OCI-M2 (cell line): ENCODE measurements around the gene TJAP1.

Experiments used
- DNase-seq: peaks from one replicate; lab custom pipeline; 2025; ENCODE audit not compliant: unreplicated experiment; lab: John Stamatoyannopoulos, UW

Gene TJAP1, protein sequence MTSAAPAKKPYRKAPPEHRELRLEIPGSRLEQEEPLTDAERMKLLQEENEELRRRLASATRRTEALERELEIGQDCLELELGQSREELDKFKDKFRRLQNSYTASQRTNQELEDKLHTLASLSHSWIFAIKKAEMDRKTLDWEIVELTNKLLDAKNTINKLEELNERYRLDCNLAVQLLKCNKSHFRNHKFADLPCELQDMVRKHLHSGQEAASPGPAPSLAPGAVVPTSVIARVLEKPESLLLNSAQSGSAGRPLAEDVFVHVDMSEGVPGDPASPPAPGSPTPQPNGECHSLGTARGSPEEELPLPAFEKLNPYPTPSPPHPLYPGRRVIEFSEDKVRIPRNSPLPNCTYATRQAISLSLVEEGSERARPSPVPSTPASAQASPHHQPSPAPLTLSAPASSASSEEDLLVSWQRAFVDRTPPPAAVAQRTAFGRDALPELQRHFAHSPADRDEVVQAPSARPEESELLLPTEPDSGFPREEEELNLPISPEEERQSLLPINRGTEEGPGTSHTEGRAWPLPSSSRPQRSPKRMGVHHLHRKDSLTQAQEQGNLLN

DNA sequence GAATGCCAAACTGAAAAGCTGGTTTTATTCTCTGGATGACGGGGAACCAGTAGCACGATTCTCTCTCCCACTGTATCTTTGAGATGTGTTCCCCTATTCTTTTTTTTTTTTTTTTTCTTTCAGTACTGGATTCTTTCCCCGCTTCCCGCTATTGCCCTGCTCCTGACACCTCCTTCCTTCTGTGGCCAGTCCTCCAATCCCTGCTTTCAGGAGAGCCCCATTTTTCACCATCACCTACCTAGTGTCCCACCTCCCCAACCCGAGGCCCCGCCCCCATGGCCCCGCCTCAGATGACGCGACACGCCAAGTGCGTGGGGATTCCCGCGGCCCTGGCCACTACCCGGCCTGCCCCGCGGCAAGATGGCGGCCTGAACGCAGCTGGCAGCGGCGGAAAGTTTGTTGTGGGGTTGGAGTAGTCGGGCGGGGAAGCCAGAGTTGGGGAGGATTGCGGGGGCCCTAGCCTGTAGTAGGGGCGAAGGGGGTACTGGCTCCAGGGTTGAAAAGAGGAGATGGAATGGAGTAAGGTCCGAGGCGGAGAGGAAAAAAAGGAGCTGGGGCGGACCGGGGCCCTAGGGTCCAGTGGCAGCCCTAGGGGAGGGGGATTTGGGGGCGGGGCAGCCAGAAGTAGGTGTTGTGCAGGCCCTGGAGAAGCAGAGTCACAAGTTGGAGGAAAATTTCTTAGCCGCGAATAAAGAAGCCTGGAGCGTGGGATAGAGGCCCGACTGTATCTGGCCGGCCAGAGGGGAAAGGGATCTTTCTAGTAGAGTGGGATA lies at the start of gene TJAP1:
Gene TJAP1 (plus strand): TSS at position 336 of the 773 bp plus-strand sequence. CDS start 21,432 bp downstream, outside the sequence.
- peak; percentile 39 for DNase-seq

DNA sequence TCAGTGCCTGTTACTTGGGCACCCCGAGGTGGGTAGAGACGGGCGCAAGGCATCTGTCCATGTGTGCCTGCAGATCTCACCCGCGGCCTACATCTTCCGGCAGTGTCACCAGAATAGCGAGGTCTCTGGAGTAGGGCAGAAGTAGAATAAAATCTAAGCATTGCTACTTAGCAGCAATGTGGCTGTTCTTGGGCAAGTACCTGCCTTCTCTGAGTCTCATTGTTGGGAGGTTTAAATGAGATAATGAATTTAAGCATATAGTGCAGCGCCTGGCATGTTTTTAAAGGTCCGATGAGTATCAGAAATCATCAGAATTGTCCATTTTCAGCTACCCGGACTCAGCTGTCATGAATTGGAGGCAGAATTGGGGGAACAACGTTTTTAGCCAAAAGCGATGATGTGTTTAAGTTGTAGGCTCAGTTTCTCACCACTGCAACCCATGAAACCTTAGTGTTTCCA lies 49.2 kb upstream of the TJAP1 start:
- DNase-seq: no peak

DNA sequence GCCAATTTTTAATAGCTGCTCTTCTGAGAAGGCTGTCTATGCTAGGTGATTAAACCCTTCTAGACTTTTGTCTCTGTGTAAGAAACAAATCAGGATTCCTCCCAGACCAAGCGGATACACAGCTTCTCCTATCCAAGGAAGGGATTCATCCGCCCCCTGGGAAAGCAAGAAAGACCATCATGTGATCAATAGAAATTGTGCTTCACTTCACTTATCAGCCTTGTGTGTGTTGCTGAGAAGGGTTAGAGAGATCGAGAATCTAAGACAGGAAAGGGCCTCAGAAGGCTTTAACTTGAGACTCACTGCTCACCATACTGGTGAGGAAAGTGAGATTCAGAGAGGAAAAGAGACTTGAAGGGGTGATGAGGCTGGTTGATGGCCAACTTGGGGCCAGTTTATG lies 48.5 kb upstream of the TJAP1 start:
- no peak for DNase-seq

DNA sequence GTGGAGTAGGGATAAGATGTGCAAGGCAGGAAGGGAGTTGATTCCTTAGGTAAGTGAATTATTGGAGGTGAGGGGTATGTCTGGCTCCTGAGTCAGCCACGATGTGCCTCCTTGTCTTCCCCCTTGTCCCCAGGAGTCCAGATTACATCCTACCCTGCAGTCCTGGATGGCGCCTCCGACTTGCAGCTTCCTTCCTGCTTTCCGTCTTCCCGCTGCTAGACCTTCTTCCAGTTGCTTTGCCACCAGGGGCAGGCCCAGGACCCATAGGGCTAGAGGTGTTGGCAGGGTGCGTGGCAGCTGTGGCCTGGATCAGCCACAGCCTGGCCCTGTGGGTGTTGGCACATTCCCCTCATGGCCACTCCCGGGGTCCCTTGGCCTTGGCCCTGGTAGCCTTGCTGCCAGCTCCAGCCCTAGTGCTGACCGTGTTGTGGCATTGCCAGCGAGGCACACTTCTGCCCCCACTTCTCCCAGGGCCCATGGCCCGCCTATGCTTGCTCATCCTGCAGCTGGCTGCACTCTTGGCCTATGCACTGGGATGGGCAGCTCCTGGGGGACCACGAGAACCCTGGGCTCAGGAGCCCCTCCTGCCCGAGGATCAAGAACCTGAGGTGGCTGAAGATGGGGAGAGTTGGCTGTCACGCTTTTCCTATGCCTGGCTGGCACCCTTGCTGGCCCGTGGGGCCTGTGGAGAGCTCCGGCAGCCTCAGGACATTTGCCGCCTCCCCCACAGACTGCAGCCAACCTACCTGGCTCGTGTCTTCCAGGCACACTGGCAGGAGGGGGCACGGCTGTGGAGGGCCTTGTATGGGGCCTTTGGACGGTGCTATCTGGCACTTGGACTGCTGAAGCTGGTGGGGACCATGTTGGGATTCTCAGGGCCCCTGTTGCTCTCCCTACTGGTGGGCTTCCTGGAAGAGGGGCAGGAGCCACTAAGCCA lies 45.1 kb upstream of the TJAP1 start:
- no peak for DNase-seq

DNA sequence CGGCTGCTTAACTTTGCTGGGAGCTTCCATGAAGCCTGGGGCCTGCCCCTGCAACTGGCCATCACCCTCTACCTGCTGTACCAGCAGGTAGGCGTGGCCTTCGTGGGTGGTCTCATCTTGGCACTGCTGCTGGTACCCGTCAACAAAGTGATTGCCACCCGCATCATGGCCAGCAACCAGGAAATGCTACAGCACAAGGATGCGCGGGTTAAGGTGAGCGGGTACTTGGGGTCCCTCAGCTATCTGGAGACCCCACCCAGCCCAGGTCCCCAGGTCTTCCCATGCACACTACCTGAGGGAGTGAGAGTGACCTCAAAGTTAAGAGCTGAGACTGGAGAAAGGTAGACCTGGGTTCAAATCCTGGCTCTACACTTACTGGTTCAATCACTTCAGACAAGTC lies 44.2 kb upstream of the TJAP1 start:
- no peak for DNase-seq

DNA sequence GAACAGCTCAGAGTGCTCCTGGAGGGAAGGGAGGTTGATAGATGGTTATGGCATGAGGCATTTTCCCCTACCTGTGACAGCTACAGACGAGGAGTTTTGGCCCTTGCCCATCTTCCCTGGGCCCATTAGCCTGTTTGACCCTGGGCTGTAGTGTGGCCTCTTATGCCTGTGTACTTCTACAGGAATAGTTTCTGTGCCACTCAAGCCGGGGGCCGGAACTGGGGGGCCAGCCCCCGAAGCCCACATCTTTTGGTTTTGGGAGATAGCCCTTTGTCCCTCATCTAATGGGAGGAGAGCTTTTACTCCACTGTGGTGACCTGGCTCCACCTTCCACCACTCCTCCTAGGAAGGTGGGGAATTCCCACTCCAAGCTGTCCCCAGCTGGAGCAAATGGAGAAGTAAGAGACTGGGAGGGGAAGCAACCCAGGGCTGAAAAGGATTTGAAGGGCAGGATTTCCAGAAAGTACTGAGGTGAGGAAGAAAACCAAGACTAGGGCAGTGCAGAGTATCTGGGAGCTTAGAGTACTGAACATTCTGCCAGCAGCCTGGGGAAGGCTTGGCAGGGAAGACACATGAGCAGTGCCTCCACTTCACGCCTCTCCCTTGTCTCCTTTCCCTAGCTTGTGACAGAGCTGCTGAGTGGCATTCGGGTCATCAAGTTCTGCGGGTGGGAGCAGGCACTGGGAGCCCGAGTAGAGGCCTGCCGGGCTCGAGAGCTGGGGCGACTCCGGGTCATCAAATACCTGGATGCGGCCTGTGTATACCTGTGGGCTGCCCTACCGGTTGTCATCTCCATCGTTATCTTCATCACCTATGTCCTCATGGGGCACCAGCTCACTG lies 43.1 kb upstream of the TJAP1 start:
- DNase-seq: no peak

DNA sequence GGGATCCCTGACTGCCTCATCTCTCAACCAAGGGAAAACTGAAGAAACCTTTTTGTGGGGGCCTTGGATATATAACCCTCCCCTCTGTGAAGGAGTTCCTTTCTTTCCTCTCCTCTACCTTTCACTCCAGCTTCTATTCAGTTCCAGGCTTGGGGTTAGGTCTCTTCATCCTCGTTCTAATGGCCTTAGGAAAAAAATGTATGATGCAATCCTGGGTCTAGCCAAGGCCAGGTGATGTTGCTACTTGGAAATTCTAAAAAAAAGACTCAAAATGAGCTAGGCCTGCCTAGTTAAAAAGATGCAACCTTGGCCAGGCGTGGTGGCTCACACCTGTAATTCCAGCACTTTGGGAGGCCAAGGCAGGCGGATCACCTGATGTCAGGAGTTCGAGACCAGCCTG lies 42.4 kb upstream of the TJAP1 start:
- DNase-seq: no peak

DNA sequence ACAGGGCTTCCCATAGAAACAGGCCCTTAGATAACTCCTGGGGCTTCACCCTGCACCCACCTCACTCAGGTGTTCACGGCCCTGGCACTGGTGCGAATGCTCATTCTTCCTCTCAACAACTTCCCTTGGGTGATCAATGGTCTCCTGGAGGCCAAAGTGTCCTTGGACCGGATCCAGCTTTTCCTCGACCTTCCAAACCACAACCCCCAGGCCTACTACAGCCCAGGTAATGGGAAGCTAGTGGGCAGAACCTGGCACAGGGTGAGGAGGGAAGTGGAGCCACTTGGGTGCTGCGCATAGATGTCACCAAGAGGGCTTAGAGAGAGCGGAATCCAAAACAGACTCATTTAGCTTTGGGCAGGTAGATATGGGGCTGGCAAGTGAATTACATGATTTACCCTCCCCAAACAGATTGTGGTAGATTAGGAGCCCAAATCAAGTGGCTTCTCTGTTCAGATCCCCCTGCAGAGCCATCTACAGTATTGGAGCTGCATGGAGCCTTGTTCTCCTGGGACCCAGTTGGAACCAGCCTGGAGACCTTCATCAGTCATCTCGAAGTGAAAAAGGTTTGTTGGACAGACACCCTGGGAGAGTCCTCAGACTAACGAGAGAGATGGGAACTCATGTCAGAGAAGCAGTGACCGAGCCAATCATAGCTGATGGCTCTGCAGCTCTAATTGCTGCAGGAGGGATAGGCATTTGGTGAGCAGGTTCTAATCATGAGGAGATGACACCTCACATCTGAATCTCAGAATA lies 41.5 kb upstream of the TJAP1 start:
- no peak for DNase-seq

DNA sequence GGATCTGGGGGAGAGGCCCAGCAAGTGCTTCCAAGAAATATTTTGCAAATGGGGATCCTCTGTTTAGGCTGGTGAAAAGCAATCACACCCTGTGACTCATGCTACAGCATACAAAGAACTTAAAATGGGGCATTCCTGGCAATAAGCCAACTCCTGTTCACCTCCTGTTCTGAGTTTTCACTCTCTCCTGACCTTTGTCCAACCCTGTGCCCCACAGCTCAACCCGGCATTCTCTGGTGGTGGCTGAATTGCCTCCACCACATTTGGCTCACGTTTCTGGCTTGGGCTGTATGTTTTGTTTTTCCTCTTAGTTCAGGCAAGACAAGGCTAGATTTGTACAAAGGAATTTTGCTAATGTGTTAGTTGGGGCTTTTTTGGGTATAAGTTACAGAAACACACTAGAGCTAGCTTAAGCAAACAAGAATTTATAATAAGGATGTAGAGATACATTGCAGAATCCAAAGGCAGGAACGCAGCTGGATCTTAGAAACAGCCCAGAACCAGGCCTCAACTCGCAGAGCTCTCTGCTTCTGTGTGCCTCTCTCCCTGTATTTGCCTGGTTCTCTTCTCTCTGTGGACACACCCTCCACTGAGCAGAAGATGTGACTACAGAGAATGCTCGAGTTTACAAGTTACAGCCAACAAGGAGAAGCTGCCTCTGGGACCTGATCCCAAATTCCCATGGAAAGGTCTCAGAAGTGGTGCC lies 40.6 kb upstream of the TJAP1 start:
- no peak for DNase-seq

DNA sequence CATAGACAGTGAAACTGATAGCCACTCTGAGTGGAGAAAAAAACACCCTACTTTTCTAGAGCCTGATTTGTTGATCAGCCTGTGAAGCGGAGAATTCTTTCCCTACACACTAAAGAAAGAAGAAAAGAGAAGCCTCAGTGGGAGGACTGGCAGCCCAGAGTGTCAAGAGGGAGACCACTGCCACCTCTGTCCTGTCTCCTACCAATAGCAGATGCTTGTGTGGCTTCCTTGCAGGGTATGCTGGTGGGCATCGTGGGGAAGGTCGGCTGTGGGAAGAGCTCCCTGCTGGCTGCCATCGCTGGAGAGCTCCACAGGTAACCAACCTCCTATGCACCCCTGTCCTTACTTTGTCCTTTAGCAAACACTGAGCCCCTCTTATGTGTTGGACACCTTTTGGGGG lies 39.7 kb upstream of the TJAP1 start:
- no peak for DNase-seq

DNA sequence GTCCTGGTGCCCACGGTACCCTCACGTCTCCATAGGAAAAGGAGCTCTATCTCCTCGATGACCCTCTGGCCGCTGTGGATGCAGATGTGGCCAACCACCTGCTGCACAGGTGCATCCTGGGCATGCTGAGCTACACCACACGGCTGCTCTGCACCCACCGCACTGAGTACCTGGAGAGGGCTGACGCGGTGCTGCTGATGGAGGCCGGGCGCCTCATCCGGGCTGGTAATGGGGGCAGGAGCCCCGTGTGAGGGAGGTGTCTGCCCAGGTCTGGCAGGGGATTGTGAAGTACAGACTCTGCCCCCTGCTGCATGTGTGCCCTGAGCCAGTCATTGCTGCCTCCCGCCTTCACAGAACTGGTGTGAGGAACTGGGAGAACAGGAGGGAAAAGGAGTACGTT lies 34.4 kb upstream of the TJAP1 start:
- DNase-seq: no peak

DNA sequence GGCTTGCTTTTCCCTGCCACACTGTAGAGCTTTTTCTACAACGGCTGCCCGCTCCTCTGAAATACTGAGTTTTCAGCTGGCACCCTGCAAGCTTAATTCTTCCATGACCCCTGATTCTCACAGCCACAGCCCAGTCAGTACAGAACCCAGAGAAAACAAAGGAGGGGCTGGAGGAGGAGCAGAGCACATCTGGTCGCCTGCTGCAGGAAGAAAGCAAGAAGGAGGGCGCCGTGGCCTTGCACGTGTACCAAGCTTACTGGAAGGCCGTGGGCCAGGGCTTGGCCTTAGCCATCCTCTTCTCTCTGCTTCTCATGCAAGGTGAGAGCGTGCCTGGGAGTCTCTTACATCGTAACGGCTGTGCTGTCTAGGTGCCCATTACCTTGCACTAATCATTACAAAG lies 33.3 kb upstream of the TJAP1 start:
- no peak for DNase-seq

DNA sequence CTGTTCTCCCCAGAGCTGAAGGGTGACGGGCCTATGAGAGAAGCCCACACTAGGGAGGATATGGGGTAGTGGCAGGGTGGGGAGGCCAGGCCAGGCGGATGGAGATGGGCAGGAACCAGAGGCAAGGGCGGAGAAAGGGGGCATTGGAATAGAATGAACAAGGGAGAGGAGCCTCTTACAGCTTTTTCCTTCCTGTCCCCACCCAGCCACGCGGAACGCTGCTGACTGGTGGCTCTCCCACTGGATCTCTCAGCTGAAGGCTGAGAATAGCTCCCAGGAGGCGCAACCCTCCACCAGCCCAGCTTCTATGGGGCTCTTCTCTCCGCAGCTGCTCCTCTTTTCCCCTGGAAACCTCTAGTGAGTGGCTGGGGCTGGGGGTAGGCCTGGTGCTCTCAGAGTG lies 32.8 kb upstream of the TJAP1 start:
- no peak for DNase-seq

DNA sequence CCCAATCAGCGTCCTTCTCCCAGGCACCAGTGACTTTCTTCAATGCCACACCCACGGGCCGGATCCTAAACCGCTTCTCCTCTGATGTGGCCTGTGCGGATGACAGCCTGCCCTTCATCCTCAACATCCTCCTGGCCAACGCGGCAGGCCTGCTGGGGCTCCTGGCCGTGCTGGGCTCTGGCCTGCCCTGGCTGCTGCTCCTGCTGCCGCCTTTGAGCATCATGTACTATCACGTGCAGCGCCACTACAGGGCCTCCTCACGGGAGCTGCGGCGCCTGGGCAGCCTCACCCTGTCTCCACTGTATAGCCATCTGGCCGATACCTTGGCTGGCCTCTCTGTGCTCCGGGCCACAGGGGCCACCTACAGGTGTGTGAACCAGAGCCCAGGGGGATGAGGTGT lies 31.8 kb upstream of the TJAP1 start:
- no peak for DNase-seq

DNA sequence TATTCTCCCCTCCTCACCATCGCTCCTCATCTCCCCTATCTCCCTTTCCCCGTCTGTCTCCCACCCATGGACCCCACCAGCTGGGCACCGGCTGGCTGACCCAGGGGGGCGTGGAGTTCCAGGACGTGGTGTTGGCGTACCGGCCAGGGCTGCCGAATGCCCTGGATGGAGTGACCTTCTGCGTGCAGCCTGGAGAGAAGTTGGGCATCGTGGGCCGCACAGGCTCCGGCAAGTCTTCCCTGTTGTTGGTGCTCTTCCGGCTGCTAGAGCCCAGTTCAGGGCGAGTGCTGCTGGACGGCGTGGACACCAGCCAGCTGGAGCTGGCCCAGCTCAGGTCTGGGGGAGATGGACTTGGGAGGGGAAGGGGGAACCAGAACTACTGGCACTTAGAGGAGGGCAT lies 29.8 kb upstream of the TJAP1 start:
- DNase-seq: no peak

DNA sequence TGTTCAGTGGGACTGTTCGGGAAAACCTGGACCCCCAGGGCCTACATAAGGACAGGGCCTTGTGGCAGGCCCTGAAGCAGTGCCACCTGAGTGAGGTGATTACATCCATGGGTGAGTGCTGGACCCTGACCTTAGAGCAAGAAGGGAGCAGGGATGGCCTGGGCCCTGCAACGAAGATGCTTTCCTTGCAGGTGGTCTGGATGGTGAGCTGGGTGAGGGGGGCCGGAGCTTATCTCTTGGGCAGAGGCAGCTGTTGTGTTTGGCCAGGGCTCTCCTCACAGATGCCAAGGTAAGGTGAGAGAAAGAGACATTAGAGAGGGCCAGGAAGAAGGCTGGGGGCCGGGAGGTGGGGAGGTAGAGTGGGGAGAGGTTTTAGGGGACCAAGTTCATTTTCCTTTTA lies 28.5 kb upstream of the TJAP1 start:
- no peak for DNase-seq

DNA sequence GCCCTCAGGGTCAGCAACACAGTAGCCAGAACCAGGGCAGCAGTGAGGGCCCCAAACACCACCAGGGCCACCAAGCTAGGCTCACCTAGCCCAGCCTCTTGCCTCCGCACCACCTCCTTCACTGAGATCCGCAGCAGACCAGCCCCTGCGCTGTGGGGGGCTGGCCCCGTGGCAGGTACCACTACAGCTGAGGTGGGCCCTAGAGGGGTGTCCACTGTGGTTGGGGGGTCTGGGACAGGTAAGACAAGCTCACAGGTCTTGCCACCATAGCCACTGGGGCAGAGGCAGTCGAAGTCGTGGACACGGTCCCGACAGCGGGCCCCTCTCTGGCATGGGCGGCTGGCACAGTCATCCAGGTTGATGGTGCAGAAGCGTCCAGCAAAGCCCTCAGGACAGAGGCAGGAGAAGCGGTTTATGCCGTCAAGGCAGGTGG lies 26.7 kb upstream of the TJAP1 start:
- DNase-seq: no peak

DNA sequence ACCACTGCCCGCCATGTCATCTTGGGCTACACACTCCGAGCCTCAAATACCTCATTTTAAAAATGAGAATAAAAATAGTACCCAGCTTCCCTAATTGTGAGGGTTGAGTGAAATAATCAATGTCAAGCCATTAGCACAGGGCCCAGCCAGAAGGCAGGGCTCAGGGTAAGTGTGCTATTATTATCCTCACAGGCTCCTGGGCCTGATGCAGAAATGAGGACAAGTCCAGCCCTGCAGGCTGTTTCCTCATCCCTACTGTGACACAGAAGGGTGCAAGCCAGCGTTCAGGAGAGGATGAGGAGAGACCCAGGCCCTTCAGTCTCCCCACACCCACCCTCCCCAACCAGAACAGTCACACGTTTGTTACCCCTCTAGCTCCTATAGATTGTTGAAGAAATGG lies 26.0 kb upstream of the TJAP1 start:
- no peak for DNase-seq

DNA sequence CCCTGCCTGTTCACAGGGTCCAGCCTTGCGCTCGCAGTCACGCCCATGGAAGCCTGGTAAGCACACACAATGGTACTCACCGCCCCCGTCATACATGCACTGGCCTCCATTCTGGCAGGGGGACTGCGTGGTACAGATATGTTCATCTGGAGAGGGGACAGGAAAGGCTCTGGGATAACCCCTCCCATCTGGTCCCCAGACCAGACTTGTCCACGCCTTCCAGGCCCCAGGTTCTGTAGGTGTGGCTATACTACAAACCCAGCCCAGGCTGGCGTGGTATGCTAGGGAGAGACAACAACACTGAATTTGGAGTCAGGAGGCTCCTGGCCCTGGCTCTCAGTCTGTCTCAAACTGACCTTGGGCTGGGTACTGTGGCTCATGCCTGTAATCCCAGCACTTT lies 25.4 kb upstream of the TJAP1 start:
- no peak for DNase-seq
